22Rv1 (cell line): ENCODE data around the gene KCNJ5.

Experiments
- CTCF ChIP-seq: fragments of 450-650 bp; IDR thresholded peaks from 2 replicates; pipeline ENCODE4 v1.5.1; 2017; ENCODE audit warnings: mild to moderate bottlenecking
- ZFX ChIP-seq: fragments of 450-650 bp; IDR thresholded peaks from 2 replicates; pipeline ENCODE4 v1.6.1; 2017; ENCODE audit warnings: antibody characterized with exemption, borderline replicate concordance

- no peak for TF ChIP-seq CTCF
- TF ChIP-seq ZFX, result no peak
Observed at GRCh38 chr11:128937480-128937879, 46.3 kb downstream of the KCNJ5 start.
